Stimulated activated naive CD8-positive, alpha-beta T cell treated with anti-CD3 and anti-CD28 coated beads, Interleukin-15, Interleukin-2, amounts not matched to agents 100 U/mL and 50 U/mL, for 24 hours (primary cell): ENCODE data around the gene RMI2.

ENCODE experiments used
- ATAC-seq: fragments of 150-1000 bp; cut with Tn5 transposase; one replicate; pipeline ENCODE4 v1.10.0; 2021
- DNase-seq: peaks from one replicate; pipeline ENCODE4 v3.0.0; 2021

RMI2 gene

GRCh38 chr16:11384184-11384955 is 39.1 kb downstream of the RMI2 start:
- ATAC-seq (no peak), DNase-seq (no peak)

- DNase-seq (no peak), ATAC-seq (no peak)
Measured at GRCh38 chr16:11384956-11385586, 39.8 kb downstream of the RMI2 start.

- ATAC-seq (peak; percentile 57), DNase-seq (peak; percentile 24)
Measured at GRCh38 chr16:11386054-11386680, 40.9 kb downstream of the RMI2 start.

DNA sequence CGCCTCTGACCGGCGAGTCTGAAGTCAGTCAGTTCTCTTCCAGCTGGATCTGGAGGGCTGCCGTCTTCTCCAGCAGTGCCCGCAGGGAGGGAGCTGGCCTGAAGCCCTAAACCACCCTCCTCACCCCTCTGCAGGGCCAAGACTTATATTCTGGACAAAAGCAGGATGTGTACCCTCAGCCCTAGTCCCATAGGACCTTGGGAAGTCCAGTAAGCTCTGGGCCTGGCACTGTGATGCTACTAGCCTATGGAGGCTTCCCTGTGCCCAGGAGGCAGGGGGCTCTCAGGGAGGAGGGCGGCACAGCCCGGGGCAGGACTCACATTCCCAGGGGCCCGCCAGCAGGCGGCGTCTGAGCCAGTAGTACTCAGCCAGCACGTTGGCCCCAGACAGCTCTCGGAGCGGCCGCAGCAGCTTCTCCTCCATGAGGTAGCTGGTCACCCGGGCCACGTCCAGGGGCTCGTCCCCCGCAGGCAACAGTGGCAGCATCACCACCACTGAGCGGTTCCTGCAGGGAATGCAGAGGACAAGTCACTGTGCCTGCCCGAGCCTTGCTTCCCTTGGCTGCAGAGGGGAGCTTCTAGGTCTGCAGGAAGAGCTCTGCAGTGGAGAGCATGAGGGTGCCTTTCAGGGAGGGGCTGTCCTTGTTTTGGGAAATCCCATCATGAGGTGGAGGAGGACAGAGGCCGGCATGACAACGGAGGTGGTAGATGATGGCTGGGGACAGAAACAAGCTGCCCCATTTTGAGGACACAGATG is 41.7 kb downstream of the RMI2 start:
- ATAC-seq (no peak), DNase-seq (no peak)

DNA sequence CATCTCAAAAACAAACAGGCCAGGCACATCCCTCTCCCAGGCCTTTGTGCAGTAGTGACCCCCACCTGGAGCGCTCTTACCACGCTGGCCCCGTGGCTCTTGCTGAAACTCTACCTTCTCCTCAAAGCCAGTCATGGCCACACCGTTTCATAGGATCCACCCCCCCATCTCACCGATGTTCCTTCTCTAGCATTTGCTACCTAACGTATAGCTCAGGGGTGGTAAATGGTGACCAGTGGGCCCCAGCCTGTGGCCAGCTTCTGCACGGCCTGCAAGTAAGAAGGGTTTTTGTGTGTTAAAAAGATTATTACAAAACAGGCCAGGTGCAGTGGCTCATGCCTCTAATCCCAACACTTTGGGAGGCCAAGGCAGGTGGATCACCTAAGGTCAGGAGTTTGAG is 43.8 kb downstream of the RMI2 start:
- ATAC-seq (no peak), DNase-seq (no peak)

DNA sequence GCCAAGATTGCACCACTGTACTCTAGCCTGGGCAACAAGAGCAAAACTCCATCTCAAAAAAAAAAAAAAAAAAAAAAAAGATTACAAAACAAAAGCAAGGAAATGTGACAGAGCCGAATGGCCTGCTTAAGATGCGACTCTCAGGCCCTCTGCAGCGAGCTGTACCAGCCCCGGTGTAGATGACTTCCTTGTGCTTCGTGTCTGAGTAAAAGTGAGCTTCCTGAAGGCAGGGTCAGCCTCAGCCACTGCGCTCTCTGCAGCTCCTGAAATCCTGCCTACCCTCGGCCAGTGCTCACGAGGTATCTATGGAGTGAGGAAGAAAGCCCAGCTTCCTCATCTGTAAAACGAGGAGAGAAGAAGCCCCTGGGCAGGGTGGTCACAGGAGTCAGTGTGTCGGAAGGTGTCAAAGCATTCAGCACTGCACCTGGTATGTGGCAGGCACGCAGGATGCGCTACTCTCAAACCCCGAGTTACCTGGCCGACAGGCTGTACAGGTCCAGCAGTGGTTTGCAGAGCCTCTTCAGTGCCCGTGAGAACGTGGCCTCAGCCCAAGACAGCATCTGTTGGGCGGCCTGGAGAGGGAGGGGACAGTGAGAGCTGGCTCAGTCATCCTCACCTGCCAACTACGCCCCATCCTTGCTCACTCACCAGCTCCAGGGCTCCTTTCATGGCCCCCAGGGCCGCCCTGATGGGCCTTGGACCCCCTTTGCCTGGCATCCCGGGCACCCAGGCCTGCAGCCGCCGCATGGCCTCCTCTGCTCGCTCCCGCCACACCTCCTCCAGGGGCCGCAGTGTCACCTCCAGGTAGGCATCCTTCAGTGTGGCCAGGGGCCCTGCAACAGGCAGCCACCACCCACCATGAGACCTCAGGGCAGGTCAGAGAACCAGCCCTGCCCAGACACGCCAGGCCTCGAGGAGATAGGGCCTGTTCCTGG is 44.6 kb downstream of the RMI2 start:
- DNase-seq = no peak
- no peak for ATAC-seq

- DNase-seq = no peak
- ATAC-seq = no peak
Measured at GRCh38 chr16:11390573-11391495, 45.6 kb downstream of the RMI2 start.

DNA sequence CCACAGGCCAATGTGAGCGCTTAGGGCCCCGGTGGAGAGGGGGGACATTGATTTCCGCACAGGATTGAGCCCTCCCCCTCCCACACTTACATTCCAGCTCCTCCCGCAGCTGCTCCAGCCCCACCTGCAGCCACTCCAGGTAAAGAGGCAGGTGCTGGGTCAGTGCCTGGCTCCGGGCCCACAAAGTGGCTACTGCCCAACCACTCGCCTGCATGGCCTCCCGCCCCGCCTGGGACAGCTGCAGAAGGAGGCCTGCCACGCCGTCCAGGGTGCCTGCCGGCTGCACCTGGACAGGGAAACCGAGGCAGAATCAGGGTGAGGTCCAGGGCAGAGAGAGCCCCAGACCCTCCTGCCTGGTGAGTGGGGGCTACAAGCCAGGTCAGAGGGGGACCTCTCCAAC is 46.3 kb downstream of the RMI2 start:
- DNase-seq = no peak
- ATAC-seq = no peak

- no peak for DNase-seq
- ATAC-seq = no peak
Measured at GRCh38 chr16:11392041-11392581, 46.9 kb downstream of the RMI2 start.

GRCh38 chr16:11393366-11393765 is 48.1 kb downstream of the RMI2 start:
- DNase-seq (no peak), ATAC-seq (no peak)

GRCh38 chr16:11393861-11394592 is 48.8 kb downstream of the RMI2 start:
- ATAC-seq = no peak

DNA sequence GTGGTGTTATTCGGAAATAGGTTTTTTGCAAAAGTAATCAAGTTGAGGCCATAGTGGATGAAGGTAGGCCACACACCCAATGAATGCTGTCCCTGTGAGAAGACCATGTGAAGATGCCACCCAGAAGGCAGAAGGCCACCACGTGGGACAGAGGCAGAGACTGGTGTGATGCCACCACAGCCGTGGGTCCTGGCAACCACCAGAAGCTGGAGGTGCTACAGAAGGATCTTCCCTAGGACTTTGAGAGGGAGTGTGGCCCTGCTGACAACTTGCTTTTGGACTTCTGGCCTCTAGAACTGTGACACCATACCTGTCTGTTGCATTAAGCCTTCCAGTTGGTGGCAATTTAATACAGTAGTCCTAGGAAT is 49.3 kb downstream of the RMI2 start:
- DNase-seq = no peak
- ATAC-seq = no peak

More at GRCh38 chr16:11393861-11394592, 48.8 kb downstream of the RMI2 start:
- no peak for DNase-seq

DNA sequence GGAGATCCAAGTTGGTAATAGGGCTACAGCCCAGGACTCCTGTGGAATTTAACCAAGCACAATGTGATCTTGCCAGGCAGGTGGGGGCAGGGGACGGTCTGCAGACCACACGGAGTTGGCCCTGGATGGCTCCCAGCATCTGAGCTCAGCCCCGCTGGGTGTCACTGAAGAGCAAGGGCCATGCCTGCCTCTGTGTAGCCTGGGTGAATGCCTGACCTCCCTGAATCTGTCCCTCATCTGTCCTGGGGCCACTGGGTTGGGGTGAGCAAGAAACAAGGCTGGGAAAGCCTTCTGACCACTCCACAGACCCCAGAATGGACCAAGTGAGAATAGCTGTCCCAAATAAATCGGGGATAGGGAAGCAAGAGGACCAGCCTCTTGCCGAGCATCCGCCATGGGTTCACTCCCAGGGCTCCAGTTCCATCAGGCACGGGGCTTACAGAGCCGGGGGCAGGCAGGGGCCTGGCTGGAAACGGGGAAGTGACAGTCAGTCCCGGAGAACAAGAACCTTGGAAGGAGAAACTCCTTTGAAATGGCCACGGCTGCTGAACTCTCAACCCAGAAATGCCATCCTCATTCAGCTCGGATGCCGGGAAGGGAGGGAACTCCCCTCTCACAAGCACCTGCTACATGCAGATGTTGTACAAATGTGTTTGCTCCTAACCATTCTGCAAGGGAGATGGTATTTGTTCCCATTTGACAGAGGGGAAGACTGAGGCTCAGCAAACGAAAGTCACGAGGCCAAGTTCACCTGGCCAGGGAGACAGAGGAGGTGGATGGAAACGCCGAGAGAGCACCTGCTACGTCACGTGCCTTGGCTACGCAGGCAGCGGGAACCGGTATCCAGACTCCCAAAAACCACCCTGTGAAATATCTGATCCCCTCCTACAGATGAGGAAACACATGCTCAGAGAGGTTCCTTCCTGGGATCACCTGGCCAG is 50.0 kb downstream of the RMI2 start:
- ATAC-seq (no peak), DNase-seq (no peak)

- no peak for ATAC-seq
- DNase-seq = no peak
Measured at GRCh38 chr16:11395949-11396240, 50.6 kb downstream of the RMI2 start.

GRCh38 chr16:11396241-11397048 is 51.2 kb downstream of the RMI2 start:
- peak; percentile 81 for DNase-seq
- peak; percentile 63 for ATAC-seq

DNA sequence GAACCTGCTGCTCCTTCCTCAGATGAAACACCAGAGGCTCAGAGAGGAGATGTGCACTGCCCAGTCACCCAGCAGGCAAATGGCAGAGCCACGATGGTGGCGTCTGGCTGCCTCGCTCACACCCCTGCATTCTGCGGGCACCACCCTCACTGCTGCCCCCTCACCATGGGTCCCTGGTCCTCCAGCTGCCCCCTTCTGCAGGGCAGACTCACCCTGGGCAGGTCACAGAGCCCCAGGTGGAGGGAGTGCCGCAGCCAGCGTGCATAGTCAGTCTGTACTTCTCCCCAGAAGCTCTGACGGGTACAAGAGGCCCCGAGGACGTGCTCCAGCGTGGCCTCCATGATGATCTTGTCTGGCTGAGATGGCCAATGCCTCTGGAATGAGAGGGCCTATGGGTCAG is 52.9 kb downstream of the RMI2 start:
- ATAC-seq (no peak), DNase-seq (no peak)

DNA sequence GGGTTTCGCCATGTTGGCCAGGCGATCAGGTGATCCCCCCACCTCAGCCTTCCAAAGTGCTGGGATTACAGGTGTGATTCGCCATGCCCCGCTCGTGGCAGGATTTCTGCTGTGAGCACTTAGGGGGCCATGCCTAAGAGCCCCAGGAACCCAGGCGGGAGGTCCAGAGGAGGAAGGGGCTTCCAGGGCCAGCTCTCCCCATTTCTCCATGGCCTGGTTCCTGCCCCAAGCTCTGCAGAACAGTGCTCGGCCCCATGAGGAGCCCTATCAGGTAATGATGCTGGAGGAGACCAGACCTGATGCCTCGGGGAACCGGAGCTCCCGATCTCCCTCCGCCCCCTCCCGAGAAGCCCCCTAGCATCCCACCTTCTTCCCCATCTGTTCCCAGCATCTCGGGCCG is 53.6 kb downstream of the RMI2 start:
- DNase-seq (no peak), ATAC-seq (no peak)
